ENCODE data around the gene TMEM119. TPM values are rescaled to one million over a fixed set of nuclear protein-coding genes. Genes with fewer than 3 reads are reported as not detected.
A peak's percentile ranks its signal among the peaks of the same experiment; 100 is the strongest.

Gene TMEM119
- total and polyA plus RNA-seq, 12 donors, result 3.1 to 14.8 (median 6.6) TPM

GRCh38 chr12:108581311-108582227 lies 16.3 kb downstream of the TMEM119 start:
- Histone ChIP-seq H3K27me3 (no peaks in the 10 kb centered on the region), H3K4me3 (no peak overlapping the region), H3K27ac (peak overlapping the region in 1 of 5 donors; percentile 43), H3K36me3 (replicated peaks in 1 of 2) (no peaks in the 10 kb centered on the region), H3K9me3 (replicated peaks in 1 of 3) (no peaks in the 10 kb centered on the region), H3K4me1 (replicated peaks in 1 of 2) (no peaks in the 10 kb centered on the region)
- 85 to 89% (median 87%) methylated on average over 27 to 33 of the region's 33 CpGs for WGBS, 4 donors
- intact Hi-C loops (cut with DNase I), result no loop called here
- TF ChIP-seq CTCF (IDR thresholded peaks at IDR 0.05) (no peak), POLR2A (IDR thresholded peaks at IDR 0.05) (no peak)
- peak in 1 of 7 donors; percentile 12 for DNase-seq

- Histone ChIP-seq H3K27ac (peak overlapping the region in 1 of 5 donors; percentile 32), H3K4me3 (no peak overlapping the region), H3K36me3 (replicated peaks in 1 of 2) (no peaks in the 10 kb centered on the region), H3K4me1 (replicated peaks in 1 of 2) (no peaks in the 10 kb centered on the region), H3K9me3 (replicated peaks in 1 of 3) (no peaks in the 10 kb centered on the region), H3K27me3 (no peaks in the 10 kb centered on the region)
- intact Hi-C loops (cut with DNase I), result no loop called here
- DNase-seq, result no peak
- TF ChIP-seq POLR2A (IDR thresholded peaks at IDR 0.05) (no peak), CTCF (IDR thresholded peaks at IDR 0.05) (no peak)
- WGBS, 4 donors, result 35 to 64% (median 55%) methylated on average over 3 of the region's 3 CpGs
Observed at GRCh38 chr12:108580531-108580930, 17.4 kb downstream of the TMEM119 start.

DNA sequence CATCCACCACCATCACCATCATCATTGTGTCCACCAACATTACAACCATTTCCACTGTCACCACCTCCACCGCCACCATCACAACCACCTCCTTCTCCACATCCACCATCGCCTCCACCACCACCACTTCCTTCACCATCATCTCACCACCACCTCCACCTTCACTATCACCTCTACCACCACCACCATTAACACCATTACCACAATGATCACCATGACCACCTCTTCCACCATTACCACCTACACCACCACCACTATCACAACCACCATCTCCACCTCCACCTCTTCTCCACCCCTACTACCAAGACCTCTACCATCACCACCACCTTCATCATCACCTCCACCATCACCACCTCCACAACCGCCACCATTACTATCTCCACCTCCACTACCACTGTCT lies 19.1 kb downstream of the TMEM119 start:
- 95 to 100% (median 97%) methylated on average over 3 of the region's 3 CpGs for WGBS, 4 donors
- Histone ChIP-seq H3K36me3 (replicated peaks in 1 of 2) (no peaks in the 10 kb centered on the region), H3K4me3 (no peak overlapping the region), H3K27me3 (no peaks in the 10 kb centered on the region), H3K4me1 (replicated peaks in 1 of 2) (no peaks in the 10 kb centered on the region), H3K9me3 (replicated peaks in 1 of 3) (no peaks in the 10 kb centered on the region), H3K27ac (no peak overlapping the region)
- TF ChIP-seq CTCF (IDR thresholded peaks at IDR 0.05) (no peak), POLR2A (IDR thresholded peaks at IDR 0.05) (no peak)
- intact Hi-C loops (cut with DNase I), result loop anchor here in 1 of 2 donors (10.0 kb wide), 1 partner anchor 236 kb away; no protein-coding TSS in a partner anchor
- DNase-seq, result no peak

DNA sequence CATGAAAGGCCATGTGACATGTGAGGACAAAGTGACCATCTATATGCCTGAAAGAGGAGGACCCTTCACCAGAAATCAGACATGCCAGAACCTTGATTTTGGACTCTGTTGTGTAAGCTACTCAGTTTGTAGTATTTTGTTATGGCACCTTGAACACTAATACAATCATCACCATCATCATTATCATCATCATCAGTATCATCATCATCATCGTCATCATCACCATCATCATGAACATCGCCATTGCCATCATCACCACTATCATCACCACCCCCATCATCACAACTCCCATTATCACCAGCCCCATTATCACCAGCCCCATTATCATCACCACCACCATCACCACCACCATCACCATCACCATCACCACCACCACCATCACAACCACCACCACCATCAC lies 19.6 kb downstream of the TMEM119 start:
- no peak for TF ChIP-seq POLR2A (IDR thresholded peaks at IDR 0.05)
- TF ChIP-seq CTCF (IDR thresholded peaks at IDR 0.05), result no peak
- intact Hi-C loops (cut with DNase I), result loop anchor here in 1 of 2 donors (10.0 kb wide), 1 partner anchor 237 kb away; no protein-coding TSS in a partner anchor
- Histone ChIP-seq H3K27ac (no peak overlapping the region), H3K4me3 (no peak overlapping the region), H3K4me1 (replicated peaks in 1 of 2) (no peaks in the 10 kb centered on the region), H3K36me3 (replicated peaks in 1 of 2) (no peaks in the 10 kb centered on the region), H3K9me3 (replicated peaks in 1 of 3) (no peaks in the 10 kb centered on the region), H3K27me3 (no peaks in the 10 kb centered on the region)
- no peak for DNase-seq
- 94 to 100% (median 99%) methylated on average over 2 of the region's 2 CpGs for WGBS, 4 donors

All from adrenal gland (tissue), 12 donors.